Raji (cell line): Measurements from ENCODE around the gene CBX2.

Experiments
- POLR2A ChIP-seq: IDR thresholded peaks from 2 replicates; pipeline ENCODE4 v1.6.1; 2011; ENCODE audit warnings: low read depth, low read length, control low read depth; ENCODE audit not compliant: insufficient read depth

Gene CBX2

GRCh38 chr17:79813297-79814126 lies 35.6 kb downstream of the CBX2 start:
- 0 out of 2 replicates have a peak, but pooled peaks have one; percentile 12 for TF ChIP-seq POLR2A

- TF ChIP-seq POLR2A, result no peak
These were observed 36.4 kb downstream of the CBX2 start for GRCh38 chr17:79814127-79814973.

GRCh38 chr17:79814974-79815835 lies 37.3 kb downstream of the CBX2 start:
- no peak for TF ChIP-seq POLR2A

GRCh38 chr17:79815836-79816461 lies 38.0 kb downstream of the CBX2 start:
- no peak for TF ChIP-seq POLR2A

- TF ChIP-seq POLR2A, result no peak
These were observed 40.2 kb downstream of the CBX2 start for GRCh38 chr17:79818026-79818758.

GRCh38 chr17:79819085-79819484 lies 41.1 kb downstream of the CBX2 start:
- no peak for TF ChIP-seq POLR2A

GRCh38 chr17:79819534-79820276 lies 41.8 kb downstream of the CBX2 start:
- no peak for TF ChIP-seq POLR2A

- TF ChIP-seq POLR2A, result no peak
These were observed 43.0 kb downstream of the CBX2 start for GRCh38 chr17:79820959-79821330.

GRCh38 chr17:79821331-79822095 lies 43.6 kb downstream of the CBX2 start:
- TF ChIP-seq POLR2A, result no peak

- TF ChIP-seq POLR2A, result no peak
These were observed 44.7 kb downstream of the CBX2 start for GRCh38 chr17:79822583-79823124.

GRCh38 chr17:79824234-79824633 lies 46.3 kb downstream of the CBX2 start:
- no peak for TF ChIP-seq POLR2A

- no peak for TF ChIP-seq POLR2A
These were observed 47.1 kb downstream of the CBX2 start for GRCh38 chr17:79824893-79825579.
